Stimulated activated CD4-positive, alpha-beta T cell treated with anti-CD3 and anti-CD28 coated beads, TNF-alpha, amount 100 ng/mL, for 48 hours (primary cell): Measurements from ENCODE around the gene TEP1.
"Not testable (repeated sequence)": the region's sequence is repeated elsewhere in the genome, so short reads cannot be mapped to it uniquely, and the experiment has no call there.

Experiments used
- DNase-seq, 3 donors: peaks; one replicate each; pipeline ENCODE4 v3.0.0-alpha.2; 2020; ENCODE audit warnings: low read depth in 3 of 3

Gene TEP1

DNA sequence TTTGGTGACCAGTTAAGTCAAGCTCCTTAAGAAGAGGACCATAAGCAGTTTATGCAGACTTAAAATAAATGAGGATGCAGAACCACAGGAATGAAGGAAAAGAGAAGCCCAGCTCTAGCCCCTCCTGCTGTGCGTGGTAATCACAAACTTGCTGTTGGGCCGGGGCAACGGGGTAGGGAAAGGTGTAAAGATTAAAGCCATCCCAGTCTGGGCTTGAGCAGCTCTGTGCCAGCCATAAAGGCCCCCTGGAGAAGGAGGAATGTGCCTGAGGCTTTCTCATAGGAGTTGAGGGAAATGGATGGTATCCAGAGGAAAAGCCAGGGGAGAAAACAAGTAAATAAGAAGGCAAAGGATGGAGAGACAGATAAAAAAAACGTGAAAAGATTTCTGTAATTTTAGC is 25.1 kb downstream of the TEP1 start:
- DNase-seq: no peak

DNA sequence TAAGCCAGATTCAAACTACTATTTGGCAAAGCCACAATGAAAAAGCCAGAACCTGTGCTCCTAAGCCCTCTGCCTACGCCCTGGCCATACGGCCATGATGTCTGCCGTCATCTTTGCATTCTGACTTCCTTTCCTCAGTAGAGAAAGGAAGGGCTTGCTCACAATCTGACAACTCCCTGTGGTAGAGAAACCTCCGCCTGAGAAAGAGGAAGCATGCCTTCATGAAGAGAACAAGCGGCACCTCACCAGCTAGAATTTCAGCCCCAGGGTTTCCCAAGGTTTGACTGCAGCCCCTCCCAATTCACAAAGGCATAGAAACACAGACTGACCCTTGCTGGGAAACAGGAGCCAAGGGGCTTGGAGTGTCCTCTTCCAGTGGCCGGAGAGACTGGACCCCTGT is 25.7 kb downstream of the TEP1 start:
- DNase-seq: no peak

DNA sequence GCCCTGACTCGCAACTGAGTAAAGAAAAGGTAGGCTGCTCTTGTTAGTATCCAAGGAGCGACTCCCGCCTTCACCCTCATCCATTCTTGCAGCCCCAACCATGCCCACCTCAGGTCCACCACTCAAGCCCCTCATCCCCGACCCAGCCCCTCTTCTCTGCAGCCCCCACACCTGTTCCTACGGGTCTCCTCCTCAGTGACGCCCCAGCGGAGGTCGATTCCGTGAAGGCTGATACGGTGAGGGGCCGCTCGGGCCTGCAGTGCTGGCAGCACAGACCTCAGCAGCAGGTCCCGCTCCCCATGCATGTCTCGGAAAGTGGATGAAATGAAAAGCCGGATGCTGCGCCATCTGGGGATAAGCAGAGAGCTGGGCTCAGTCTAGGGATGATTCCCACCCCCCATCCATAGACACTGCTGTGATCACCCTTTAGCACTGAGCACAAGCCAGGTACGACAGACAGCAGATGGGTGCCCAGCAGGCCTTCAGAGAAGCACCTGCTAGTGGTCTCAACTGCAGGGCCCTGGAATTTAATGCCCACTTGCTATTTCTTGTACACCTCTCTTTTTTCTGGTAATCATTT is 26.9 kb downstream of the TEP1 start:
- DNase-seq: no peak

DNA sequence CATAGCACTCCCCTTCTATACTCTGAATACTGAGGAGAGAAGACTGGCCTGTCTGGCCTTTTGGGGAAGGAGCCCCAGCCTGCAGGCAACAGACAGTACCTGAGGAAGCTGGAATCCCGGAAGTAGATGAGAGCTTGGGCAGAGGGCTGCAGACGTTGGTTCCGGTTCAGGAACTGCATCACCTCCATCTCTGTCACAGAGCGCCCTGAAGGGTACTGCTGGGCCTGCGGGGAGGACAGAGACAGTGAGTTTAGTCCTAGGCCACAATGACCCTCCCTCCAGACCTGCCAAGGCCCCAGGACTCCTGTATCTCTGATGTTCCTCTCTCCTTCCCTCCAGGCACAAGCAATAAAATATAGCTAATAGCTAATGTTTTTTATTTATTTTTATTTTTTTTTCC is 28.4 kb downstream of the TEP1 start:
- DNase-seq: no peak

DNA sequence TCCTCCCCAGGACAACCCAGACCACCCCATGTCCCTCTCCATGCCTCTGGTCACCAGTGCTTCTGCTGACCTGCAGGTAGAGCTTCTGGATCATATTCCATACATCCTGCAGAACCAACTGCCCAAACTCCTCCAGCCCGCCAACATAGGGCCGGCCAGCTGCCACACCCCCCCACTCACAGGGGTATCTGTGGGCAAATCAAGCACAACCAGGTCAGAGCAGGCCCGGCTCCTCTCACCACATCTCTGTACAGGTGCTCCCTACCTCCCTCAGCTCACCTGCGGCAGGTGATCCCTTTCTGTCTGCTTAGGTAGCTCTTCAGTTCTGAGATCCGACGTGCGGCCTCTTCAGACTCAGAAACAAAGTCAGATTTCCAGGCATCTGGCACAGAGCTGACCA is 29.0 kb downstream of the TEP1 start:
- no peak for DNase-seq

DNA sequence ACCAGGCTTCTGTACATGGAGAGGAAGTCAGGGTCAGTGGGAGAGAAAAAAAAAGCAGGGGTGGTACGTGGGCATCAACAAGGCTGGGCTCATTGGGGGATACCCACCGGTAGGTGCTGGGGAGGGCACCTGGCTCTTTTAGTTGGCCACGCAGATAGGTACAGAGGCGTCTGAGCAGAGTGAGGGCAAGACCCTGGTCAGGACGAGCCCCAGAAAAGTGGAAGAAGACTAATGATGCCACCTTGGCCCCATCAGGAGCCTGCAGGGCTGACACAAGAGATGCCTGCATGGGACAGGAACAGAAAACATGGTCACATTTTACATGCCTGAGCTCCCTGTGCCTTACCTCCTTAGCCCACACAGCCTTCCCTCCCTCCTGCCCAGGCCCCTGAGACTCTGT is 29.7 kb downstream of the TEP1 start:
- DNase-seq: no peak

DNA sequence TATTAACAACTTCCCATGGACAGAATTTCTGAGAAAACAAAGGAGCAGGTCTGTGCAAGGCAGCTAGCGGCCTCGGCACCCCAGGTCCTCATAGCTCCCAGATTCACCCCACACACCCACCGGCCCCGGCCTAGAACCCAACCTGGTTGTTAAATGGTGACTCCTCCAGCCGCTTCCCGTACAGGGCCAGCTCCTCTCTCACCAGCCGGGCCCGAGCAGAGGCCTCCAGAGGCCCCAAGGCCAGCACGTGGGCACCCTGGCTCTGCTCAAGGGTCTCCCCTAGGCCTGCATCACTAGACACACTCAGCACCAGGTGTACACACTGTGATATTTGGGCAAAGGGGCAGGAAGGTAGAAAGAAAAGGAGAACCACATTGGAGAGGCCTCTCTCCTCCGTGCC is 30.3 kb downstream of the TEP1 start:
- DNase-seq: no peak

DNA sequence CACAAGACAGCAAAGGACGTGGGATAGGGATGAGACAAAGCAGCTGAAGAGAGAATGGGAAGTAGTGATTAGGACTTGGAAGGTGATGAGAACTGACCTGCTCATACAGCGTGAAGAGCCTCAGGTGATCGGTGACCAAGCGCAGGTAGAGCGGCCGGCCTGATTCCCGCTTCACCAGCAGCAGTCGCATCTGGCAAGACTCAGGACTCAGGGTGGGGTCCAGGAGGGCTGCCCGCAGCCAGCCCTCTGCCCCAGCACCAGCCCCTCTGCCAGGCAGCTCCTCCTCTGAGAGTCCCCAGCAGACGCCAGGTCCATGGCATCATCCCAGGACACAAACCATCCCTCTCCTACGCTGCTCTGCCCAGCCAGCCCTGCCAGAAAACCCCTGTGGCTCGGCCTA is 30.8 kb downstream of the TEP1 start:
- DNase-seq: no peak

DNA sequence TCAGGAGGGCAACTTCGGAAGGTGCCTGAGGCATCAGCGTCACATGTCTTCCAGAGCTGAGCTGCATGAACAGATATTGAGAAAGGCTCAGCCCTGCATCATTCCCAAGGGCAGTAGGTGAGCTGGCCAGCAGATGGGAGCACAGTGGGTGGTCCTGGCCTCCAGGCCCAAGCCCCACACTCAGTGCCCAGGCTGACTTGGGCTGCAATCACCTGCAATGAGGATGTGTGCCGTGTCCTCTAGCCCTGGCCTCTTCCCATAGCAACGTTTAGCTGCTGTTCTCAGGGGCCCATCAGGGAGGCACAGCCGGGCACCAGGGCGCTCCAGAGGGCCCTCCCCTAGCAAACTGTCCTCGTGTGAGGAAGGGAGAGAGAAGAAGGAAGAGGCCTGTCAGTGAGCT is 32.0 kb downstream of the TEP1 start:
- DNase-seq: no peak

DNA sequence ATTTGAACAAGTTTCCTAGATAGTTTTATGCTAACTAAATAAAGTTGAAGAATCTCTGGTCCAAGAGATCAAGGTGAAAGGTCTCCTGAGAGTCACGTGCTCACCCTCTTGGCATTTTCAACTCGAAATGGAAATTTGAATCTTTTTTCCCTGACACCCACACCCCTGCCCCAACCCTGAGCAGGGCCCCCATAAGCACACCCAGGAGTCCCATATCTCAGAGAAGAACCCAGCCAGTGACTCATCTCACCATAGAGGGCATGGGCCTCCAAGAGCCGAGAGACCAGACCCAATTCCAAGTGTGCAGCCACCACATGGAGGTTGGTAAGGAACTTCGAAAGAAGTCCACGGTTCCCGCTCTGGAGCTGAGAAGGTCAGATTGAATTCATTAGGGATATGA is 32.6 kb downstream of the TEP1 start:
- DNase-seq: no peak

DNA sequence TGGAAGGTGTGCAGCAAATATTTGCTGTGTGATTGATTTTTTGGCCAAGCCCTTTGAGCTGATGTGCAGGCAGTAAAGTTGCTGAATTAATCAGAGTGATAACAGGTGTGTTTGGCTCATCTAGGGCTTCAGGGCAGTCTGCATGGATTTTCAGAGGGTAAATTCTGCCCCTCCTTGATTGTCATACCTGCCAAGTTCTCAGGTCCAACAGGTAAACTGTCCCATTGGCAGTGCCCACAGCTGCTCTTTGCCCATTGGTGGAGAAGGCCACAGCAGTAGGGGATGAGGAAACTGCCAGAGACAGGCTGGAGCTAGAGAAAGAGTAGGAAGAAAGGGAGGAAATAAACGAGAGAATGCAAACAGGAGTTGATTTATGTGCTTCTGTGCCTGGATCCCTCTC is 33.6 kb downstream of the TEP1 start:
- DNase-seq: no peak

DNA sequence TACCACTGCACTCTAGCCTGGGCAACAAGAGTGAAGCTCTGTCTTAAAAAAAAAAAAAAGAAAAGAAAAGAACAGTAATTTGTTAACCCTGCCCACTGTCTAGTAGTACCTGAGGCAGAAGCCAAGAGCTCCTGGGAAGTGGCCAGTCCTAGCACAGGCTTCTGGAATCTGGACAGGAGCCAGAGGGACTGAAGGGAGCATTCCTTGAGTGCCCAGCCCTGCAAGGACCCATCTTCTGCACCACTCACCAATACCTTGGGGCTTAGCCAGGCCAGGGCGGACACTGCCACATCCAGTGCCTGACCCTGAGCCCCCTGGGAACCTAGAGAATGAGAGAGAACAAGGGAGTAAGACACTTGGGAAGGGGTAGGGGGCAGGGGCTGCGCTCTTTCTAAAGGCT is 36.1 kb downstream of the TEP1 start:
- no peak for DNase-seq

DNA sequence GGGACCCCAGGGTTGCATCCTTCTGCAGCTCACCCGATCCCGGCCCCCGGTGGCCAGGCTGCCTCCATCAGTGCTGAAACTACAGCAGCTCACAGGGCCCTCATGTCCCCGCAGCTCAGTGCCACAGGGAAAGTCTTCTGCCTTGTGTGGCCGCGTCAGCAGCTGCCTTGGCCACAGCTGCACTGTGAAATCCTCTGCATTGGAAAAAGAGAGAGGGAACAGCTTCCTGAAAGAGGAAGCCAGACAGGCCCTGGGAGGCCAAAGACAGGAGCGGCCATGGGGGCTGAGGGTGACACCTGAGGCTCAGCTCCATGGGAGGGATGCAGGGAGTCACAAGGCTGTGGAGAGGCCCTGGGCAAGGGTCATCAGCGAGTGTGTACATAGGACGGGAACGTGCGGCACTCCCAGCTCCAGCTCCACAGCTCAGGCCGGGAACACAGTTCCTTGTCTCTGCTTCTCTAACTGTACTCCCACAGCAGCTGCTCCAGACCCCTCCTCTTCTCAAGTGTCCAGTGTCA is 37.2 kb downstream of the TEP1 start:
- no peak for DNase-seq

DNA sequence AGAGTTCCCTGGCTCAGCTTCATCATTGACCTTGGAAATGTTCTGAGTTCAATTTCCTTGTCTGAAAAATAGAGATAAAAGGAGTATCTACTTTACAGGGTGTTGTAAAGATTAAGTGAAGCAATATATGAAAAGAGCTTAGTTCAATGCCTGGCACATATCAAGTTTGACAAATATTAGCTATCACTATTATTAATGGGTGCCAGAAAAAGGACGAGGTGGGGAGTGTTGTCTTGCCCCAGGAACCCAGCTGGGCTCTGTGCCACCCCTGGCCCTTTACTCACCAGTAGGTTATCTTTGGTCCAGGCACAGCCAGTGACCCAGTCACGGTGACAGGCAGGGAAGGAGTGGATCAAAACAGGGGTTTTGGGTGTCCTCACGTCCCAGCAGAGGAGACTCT is 37.8 kb downstream of the TEP1 start:
- no peak for DNase-seq

DNA sequence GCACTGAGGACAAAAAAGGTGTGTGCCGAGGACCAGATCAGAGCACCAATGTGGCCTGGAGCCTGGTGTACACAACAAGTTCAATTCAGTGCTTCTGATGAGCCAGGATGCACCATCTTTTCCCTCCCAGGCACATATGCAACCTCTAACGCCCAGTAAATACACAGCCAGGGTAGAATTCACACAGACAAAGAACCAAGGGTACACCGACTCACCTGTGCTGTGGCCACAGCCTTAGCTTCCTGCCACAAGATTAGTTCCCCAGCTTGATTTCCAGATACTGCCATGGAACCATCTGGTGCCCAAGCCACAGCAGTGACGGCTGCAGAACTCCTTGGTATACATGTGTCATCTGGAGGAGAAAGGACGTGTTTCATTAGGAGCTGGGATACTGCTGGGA is 40.5 kb downstream of the TEP1 start:
- no peak for DNase-seq

DNA sequence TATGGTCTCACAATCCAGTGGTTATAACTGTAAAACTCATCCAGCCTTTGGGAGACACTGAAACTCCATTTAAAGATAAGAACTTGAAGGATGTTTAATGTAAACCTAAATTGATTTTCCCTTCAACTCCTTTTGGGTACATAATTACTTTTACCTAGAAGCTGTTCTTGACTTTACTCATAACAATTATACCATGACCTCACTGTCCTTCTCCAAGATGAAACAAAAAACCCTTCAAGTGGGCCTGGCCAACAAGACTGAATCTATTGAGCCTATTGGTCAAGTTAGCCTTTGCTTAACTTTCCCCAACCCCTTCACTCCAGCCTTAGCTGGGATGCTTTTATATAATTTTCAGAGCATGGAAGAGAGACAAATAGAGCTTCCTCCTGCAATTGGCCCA is 47.4 kb downstream of the TEP1 start:
- no peak for DNase-seq

DNA sequence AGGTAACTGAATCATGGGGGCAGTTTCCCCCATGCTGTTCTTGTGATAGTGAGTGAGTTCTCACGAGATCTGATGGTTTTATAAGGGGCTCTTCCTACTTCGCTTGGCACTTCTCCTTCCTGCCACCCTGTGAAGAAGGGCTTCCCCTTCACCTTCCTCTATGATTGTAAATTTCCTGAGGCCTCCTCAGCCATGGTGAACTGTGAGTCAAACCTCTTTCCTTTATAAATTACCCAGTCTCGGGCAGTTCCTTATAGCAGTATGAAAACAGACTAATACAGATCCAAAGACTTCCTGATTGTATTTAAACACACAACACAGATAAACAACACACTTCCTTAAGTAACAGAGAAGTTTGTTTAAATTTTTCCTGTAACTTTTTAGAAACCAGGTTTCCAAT is 54.8 kb downstream of the TEP1 start:
- DNase-seq: not testable (repeated sequence)

DNA sequence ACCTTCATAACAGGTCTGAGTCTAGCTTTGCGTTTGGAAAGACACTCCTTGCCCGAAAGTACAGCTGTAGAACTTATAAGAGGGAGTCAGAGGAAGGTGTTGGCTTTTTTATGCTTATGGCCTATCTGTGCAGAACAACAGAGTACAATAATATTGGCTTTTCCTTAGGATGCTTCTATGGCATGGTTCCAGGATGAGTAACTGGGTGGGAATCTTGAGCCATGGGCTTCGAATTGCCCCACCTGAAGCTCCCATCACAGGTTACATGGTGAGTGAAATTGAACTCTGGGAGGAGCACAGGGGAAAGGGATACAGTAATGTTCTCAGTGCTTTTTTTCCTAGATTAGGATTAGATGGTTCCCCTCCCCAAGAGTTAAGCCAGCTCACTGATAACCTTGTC is 56.9 kb downstream of the TEP1 start:
- no peak for DNase-seq

DNA sequence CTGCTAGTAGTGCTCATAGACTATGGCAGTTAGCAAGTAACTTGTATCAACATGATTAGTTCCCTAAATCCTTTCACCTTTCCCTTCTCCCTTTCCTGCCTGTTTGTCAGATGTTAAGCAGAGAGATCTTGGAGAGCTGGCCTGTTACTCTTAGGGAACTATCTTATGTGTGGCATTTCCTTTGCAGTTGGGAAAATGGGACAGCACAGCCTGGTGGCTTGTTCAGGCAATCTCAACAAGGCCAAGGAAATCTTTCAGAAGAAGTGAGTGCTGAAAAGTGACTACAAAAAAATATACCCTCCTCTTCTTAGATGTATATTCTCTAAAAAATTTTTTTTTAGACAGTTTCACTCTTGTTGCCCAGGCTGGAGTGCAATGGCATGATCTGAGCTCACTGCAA is 62.4 kb downstream of the TEP1 start:
- no peak for DNase-seq

DNA sequence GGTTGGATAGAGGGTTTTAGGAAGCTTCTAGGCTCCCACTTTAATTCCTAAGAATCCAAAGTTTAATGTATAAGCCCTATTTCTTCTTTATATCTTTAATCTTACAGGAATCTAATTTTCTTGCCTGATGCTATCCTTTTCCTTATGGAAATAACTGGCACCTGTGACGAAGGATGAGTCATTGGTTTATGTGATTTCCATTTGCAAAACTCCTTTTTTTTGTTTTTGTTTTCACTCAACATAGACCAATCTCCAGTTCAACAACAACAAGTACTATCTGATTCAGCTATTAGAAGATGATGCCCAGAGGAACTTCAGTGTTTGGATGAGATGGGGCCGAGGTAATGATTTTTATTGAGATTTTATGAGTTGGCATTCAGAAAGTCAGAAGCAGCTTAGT is 63.0 kb downstream of the TEP1 start:
- DNase-seq: no peak

DNA sequence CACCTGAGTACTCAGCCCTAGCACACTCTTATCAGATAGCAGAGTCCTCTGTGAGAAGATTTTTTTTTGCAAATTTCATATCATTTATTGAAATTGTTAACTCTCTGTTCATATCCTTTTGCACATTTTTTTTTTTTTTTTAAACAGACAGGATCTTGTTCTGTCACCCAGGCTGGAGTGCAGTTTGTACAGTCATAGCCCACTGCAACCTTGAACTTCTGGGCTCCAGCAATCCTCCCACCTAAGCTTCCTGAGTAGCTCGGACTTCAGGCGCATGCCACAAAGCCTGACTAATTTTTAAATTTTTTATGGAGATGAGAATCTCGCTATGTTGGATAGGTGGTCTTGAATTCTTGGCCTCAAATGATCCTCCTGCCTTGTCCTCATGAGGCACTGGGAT is 65.6 kb downstream of the TEP1 start:
- DNase-seq: no peak

DNA sequence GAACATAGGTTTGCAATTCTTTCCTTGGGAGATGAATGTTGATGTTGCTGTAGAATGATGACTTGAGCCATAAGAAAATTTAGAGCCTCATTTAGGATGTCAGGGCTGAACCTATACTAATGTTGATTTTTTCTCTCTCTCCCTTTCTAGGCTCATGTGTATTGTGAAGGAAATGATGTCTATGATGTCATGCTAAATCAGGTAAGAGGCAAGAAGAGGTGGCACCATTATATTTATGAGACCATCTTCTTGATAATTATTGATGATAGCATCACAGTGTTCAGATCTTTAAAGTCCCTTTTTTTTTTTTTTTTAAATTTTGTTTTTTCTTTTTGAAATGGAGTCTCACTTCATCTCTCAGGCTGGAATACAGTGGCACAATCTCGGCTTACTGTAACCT is 66.6 kb downstream of the TEP1 start:
- no peak for DNase-seq

DNA sequence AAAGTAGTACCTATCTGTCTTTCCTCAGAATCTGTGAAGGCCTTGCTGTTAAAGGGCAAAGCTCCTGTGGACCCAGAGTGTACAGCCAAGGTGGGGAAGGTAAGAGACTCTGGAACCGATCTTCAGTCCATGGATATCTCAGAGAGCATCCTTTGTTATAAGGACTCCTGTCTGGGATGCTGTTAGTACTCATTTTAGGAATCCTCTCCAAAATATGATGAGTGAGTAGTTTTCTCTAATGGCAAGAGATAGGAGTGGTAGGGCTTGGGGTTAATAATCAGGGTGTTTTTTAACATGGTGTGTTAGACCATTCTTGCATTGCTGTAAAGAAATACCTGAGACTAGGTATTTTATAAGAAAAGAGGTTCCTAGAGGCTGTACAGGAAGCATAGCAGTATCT is 67.9 kb downstream of the TEP1 start:
- no peak for DNase-seq

DNA sequence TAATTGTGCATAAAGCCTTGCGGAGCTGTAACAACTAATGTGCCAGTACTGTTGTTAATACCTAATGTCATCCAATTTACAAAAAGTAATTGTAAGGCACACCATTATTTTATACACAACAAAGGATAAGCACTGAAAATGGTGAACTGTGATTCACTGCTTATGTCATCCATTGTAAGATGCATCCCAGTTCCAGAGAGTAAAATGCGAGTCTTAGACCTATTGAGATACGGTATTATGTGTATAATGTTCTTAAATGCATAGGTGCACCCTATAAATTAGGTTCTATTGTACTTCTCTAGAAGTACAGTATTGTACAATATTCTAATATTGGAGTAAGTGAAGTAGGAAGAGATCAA is 69.5 kb downstream of the TEP1 start:
- no peak for DNase-seq
